Activated CD4-positive, alpha-beta T cell treated with anti-CD3 and anti-CD28 coated beads for 24 hours (primary cell): ENCODE results near the gene SLC17A7.
"Not testable (repeated sequence)": the region's sequence is repeated elsewhere in the genome, so short reads cannot be mapped to it uniquely, and the experiment has no call there.

ENCODE experiments used
- DNase-seq, 2 donors: peaks; one replicate each; pipeline ENCODE4 v3.0.0-alpha.2; 2020; ENCODE audit warnings: low read depth in 2 of 2

Gene SLC17A7

DNA sequence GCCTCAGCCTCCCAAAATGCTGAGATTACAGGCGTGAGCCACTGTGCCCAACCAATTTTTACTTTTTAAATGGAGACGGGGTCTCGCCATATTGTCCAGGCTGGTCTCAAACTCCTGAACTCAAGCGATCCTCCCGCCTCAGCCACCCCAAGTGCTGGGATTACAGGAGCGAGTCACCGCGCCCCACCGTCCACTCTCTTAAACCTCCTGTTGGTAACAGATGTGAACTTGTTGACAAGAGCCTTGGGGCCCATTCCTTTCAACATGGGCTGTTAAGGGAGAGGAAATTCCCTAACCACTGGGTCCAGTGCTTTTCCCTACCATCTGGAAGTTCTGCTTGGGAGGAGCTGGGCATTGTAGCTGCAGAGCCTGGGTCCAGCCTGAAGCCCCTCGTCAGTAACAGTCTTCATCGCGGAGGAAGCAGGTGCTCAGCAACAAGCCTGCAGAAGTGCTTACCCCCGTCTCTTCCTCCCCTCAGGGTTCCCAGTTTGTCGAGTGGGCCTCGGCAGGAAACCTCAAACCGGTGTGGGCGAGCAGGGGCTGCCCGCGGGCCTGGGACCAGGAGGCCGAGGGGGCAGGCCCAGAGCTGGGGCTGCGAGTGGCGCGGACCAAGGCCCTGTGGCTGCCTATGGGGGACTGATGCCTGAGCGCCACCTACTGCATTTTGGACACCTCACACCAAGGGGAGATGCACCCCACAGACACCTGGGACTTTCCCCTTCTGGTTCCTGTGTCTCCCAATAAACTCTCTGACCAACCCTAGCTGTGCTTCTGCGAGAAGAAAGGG lies 28.7 kb upstream of the SLC17A7 start:
- DNase-seq, result peak in 1 of 2 donors; percentile 66

DNA sequence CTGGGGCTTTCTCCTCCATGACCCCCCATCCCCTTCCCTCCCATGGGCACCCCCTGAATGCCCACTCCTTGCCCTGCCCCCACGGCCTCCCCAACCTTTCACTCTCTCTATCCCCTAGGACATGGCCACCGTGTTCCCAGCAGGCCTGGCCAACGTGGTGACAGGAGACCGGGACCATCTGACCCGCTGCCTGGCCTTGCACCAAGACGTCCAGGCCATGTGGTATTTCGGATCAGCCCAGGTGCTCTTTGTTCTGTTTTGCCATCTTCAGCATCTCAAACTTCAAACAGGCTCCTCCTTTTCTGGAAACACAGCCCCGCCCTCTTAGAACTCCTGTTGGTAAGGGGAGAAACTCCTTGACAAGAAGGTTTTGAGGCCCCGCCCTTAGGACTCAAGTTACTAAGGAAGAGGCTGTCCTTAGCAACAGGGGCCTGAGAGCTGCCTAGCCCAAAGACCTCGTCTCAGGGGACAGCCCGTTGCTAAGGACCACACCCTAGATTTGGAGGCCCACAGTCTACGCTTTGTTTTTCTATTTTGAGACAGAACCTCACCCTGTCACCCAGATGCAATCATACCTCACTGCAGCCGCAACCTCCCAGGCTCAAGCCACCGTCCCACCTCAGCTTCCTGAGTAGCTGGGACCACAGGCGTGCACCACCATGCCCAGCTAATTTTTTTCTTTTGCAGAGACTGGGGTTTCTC lies 27.6 kb upstream of the SLC17A7 start:
- no peak for DNase-seq

DNA sequence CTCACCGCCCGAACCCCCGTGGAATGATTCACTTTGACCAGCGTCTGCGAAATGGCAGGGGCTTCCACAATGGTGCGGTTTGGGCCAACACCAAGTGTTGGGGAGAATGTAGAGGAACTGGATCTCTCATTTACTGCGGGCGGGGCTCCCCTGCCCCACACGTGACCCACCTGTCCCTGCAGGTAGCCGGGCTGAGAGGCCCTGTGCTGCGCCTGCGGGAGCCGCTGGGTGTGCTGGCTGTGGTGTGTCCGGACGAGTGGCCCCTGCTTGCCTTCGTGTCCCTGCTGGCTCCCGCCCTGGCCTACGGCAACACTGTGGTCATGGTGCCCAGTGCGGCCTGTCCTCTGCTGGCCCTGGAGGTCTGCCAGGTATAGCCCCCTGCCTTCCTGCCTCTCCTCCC lies 26.9 kb upstream of the SLC17A7 start:
- no peak for DNase-seq

DNA sequence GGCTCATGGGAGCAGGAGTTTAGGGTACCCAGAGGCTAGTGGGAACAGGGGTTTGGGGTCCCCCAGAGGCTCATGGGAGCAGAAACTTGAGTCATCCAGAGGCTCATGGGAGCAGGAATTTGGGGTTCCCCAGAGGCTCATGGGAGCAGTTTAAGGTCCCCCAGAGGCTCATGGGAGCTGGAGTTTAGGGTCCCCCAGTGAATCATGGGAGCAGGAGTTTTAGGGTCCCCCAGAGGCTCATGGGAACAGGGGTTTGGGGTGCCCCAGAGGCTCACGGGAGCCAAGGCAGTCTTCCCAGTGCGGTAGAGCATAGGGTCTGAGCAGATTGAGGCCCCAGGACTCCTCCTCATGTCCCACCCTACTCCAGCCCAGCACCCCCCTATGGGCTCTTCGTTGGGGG lies 24.0 kb upstream of the SLC17A7 start:
- DNase-seq, result no peak

DNA sequence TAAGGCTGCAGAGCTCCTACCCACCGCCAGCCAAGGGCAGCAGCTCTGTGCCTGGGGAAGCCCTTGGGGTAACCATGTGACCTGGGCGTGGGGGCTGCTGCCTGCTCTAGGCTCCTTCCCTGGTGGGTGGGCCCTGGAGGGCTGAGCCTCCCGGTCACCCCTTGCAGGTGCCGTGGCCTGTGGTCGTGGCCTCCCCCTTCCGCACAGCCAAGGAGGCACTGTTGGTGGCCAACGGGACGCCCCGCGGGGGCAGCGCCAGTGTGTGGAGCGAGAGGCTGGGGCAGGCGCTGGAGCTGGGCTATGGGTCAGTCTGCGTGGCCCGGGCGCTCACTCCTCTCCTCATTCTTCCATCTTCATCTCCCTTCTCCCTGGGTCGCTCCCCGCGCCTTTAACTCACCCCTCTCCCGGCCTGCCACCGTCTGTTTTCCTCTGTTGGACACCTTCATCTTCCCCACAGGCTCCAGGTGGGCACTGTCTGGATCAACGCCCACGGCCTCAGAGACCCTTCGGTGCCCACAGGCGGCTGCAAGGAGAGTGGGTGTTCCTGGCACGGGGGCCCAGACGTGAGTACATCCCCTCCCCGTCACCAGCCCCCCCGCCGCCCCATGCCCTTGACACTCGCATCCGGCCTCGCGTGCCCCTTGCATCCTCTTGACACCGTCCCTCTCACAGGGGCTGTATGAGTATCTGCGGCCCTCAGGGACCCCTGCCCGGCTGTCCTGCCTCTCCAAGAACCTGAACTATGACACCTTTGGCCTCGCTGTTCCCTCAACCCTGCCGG lies 22.8 kb upstream of the SLC17A7 start:
- no peak for DNase-seq

DNA sequence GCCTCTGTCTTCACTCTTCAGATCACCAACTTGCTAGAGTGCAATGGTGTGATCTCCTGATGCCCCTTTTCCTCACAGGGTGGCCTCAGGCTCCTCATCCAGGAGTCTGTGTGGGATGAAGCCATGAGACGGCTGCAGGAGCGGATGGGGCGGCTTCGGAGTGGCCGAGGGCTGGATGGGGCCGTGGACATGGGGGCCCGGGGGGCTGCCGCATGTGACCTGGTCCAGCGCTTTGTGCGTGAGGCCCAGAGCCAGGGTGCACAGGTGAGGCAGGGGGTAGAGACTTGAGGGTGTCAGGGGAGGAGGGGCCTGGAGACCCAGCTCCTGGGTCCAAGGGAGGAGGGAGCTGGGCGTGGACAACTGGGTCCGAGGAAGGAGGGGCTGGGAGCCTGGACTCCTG lies 21.2 kb upstream of the SLC17A7 start:
- no peak for DNase-seq

DNA sequence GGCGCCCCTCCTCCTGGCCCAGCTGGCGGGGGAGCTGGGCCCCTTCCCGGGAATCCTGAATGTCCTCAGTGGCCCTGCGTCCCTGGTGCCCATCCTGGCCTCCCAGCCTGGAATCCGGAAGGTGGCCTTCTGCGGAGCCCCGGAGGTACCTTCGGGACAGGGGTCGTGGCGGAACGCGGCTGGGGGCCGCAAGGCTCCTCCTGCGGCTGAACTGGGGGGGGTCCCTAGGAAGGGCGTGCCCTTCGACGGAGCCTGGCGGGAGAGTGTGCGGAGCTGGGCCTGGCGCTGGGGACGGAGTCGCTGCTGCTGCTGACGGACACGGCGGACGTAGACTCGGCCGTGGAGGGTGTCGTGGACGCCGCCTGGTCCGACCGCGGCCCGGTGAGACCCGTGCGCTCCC lies 20.3 kb upstream of the SLC17A7 start:
- DNase-seq, result no peak

DNA sequence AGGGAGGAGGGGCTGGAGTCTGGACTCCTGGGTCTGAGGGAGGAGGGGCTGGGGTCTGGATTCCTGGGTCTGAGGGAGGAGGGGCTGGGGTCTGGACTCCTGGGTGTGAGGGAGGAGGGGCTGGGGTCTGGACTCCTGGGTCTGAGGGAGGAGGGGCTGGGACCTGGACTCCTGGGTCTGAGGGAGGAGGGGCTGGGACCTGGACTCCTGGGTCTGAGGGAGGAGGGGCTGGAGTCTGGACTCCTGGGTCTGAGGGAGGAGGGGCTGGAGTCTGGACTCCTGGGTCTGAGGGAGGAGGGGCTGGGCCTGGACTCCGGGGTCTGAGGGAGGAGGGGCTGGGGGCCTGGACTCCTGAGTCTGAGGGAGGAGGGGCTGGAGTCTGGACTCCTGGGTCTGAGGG lies 19.8 kb upstream of the SLC17A7 start:
- not testable (repeated sequence) for DNase-seq

DNA sequence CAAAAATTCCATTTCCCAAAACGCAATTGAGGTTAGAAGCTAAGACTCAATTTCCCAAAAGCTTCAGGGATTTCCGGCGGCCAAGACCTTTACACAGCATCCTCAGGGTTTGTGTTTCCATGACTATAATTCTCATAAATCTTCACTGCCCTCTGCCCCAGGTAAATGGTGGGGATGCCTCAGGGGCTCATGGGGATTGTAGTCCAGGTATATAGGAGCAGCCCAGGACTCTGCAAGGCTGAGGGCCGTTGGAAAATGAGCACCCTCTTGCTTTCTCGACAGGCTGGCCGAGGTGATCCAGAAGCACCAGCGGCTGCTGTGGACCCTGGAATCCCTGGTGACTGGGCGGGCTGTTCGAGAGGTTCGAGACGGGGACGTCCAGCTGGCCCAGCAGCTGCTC lies 18.1 kb upstream of the SLC17A7 start:
- DNase-seq, result no peak

DNA sequence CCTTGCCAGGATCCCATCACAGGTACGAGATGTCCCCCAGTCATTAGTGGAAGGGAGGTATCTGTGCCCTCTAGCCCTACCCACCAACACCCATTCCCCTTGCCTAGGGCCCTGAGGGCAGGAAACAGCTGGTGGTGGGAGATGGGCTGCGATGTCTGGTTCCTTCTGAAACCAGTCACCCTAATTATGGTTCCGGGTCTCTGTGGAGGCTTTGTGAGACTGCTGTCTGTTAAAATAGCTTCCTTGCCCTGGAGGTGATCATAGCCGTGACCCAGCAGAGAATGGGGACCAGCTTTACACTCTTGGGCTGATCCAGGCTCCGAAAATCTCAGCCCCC lies 17.2 kb upstream of the SLC17A7 start:
- DNase-seq, result no peak

DNA sequence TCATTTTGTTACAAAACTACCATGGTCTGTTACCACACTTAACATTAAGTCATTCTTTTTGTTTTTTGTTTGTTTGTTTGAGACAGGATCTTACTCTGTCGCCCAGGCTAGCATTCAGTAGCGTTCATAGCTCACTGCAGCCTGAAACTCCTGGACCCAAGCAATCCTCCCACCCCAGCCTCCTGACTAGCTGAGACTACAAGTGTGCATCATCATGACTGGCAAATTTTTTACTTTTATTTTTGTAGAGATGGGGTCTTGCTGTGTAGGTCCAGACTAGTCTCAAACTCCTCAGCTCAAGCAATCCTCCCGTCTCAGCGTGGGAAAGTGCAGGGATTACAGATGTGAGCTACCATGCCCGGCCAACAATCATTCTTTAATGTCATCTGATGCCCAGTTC lies 15.0 kb upstream of the SLC17A7 start:
- no peak for DNase-seq

DNA sequence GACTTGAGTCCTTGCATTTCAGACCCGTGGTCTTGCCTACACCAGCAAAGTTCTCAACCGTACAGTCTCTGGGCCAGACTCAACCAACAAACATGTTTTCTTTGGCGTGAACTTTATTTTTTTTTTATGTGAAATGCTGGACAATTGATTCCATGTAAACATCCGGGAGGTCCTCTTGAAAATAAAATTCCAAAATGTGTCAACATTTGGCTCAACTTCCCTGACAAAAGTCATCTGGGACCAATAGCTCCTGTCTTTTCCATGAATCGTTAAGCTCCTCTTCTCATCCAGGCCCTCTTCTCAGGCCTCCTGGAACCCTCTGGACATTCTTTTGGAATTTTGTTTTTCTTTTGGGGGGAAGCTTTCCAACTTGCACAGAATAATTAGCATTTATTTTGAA lies 14.4 kb upstream of the SLC17A7 start:
- no peak for DNase-seq

DNA sequence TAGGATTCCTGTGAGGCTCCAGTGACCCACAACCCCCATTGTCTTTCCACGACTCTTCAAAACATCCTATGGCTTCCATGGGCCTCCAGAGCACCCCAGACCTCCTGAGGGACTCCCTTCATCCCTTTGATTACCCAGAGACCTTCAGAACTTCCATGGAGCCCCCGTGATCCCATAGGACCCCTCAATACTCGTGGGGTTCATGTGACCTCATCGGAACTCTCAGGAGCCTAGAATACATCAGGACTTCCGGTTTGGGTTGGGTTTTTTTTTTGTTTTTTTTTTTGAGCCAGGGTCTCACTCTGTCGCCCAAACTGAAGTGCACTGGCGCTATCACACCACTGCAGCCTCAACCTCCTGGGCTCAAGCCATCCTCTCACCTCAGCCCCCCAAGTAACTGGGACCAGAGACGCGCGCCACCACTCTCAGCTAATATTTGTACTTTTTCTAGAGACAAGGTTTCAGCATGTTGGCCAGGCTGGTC lies 12.5 kb upstream of the SLC17A7 start:
- no peak for DNase-seq

DNA sequence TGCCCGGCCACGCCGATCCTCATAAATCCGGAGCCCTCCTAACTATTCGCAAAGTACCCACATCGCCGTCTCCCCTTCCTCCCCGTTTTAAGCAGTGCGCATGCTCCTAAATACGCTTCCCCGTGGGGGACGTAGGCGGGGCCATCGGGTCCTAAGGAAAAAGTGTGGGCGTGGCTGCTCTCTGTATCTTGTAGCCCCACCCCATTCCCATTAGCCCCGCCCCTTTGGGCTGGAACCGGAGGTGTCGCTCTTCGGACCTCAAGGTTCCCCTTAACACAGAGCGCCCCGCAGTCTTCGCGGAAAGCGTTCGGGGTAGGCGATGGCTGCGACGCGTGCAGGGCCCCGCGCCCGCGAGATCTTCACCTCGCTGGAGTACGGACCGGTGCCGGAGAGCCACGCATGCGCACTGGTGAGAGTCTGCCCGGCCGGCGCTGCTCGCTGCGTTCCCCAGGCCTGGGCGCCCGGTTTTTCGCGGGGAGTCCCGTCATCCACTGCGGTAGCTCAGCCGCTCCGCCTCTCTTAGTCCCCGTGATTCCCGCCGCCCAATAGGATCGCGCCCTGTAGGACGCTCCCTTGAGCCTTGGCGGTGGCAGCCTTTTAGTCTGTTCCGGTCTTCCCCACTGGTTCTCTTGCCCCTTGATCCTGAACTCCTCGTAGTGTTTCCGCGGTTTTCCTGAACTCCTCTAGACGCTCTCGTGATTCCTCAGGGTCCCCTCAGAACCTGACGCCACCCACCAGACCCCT lies 11.9 kb upstream of the SLC17A7 start, which contains the start of gene ALDH16A1:
TSS of gene ALDH16A1 (plus strand) at position 213 of the 744 bp plus-strand sequence. CDS start at position 320, 107 bp downstream.
- peak; percentile 96 for DNase-seq

DNA sequence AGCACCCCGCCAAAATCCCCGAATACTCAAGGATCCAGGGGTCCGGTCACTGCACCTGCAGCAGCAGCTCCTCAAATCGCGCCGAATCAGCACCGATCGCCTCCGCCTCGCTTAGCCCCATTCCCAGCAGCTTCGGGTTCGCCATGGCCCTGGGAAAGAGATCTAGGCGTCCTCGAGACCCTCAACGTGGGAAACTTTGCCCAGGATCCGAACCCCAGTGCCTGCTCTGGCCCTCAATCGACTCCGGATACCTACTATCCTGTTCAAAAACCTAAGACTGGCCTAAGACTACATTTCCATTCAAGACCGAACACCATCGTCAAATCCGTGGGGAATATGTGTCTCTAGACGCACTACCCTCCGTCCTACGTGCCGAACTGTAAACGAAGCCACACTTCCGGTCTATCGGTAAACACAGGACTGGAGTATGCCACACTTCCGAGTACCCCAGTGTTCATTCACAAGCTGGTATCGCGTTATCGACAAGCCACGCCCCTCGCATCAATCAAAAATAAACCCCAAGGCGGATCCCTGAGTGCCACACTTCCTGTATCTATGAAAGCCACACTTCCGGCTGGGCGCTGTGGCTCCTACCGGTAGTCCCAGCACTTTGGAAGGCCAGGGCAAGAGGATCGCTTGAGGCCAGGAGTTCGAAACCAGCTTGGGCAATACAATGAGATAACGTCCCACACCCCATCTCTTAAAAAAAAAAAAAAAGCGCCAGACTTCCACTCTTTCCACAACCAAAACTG lies 10.3 kb upstream of the SLC17A7 start, which contains the start of gene PIH1D1:
TSS of gene PIH1D1 (minus strand) at position 385 of the 752 bp plus-strand sequence. CDS start at position 145, 240 bp downstream.
- peak; percentile 91 to 92 for DNase-seq

DNA sequence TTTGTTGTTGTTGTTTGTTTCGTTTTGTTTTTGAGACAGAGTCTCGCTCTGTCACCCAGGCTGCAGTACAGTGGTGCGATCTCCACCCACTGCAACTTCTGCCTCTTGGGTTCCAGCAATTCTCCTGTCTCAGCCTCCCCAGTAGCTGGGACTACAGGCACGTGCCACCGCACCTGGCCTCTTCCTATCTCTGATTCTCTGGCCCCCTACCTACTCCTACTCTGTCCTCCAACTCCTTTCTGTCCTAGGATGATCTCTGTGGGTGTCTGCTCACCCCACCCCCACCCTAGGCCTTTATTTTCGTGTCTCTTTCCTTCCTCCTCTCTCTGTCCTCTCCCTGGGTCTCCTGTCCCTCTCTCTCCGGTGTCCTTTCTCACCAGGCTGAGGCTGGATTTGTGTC lies 9.1 kb upstream of the SLC17A7 start:
- DNase-seq, result no peak

DNA sequence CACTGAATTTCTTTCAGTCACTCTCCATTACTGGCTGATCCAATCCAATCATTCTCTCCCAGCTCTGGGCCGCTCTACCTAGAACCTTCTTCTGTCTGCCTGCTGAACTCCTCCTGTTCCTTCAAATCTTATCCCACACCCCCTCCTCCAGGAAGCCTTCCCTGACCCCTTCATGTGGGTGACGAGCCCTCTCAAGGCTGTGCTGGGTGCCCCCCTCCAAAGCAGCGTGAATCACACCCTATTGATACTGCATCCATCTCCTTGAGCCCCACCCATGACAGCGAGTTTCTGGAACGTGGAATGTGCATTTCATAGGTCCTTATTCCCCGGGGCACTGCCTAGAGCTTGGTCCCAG lies 7.1 kb upstream of the SLC17A7 start:
- DNase-seq, result no peak

DNA sequence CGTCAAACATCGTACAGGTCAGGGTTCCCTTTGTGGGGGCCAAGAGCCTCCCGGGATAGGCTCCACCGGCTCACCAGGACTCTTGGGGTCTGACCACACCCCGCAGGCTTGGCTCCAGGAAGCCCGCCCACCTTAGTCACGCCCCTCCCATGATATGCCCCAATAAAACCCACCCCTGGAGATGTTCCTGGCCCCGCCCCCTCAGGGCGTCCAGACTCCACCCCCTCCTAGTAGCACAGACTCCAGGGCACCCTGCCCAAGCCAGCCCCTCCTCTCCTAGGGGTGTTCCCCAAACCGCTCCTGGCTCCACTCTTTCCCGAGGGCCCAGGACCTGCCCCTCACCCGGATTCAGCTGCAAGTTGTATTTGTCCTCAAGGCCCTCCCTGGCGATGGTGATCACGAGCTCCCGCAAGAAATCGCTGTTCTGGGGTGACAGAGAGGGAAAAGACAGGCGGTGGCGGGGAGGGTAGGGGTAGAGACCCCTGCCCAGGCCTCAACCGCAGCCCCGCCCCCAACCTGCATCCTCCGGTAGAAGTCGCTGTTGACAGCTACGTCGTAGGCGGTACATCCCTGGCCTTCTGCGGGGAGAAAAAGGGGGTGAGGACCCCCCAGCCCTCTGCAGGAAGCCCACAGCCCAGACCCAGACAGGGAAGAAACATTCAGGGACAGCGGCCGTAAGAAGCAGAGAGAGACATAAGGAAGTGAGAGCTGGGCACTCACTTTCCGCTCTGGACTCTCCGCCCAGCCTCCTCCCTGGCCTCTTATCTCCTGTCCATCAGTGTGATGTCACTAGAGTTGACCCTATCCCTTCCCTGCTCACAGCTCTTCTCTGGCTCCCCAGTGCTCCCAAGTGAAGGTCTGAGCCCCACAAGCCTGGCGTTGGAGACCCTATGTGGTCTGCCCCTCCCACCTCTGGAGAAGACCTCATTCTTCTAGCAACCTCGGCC lies 6.4 kb upstream of the SLC17A7 start:
- no peak for DNase-seq

DNA sequence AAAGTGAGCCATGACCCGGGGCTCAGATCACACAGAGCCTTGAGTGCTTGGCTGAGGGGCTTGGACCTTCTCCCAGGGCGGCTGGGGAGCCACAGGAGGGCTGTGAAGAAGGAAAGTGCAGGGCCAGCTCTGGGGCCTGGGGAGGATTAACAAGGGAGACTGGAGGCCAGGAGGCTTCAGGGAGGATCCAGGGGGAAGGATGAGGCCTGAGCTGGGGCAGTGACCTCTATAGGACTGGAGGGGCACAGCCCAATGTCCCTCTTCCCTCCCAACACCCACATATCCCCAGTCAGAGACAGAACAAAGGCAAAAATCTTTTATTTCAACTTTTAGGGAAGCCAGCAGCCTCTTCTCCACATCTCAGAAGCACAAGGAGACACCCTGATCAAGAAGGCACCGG lies 4.7 kb upstream of the SLC17A7 start:
- no peak for DNase-seq
